HG02623 (cell line): Measurements from ENCODE around the gene DPP6.

Experiments used
- ATAC-seq: cut with Tn5 transposase; IDR thresholded peaks from one replicate; pipeline ENCODE4 v1.9.1; 2021; ENCODE audit warnings: moderate library complexity; ENCODE audit not compliant: unreplicated experiment

Gene DPP6

GRCh38 chr7:154783281-154783909, 731.2 kb downstream of the DPP6 start:
- no peak for ATAC-seq

GRCh38 chr7:154785898-154786297, 733.7 kb downstream of the DPP6 start:
- ATAC-seq, result no peak

- ATAC-seq, result no peak
Observed at GRCh38 chr7:154789404-154789803, 737.2 kb downstream of the DPP6 start.

GRCh38 chr7:154791611-154792010, 739.4 kb downstream of the DPP6 start:
- no peak for ATAC-seq

GRCh38 chr7:154792436-154793055, 740.3 kb downstream of the DPP6 start:
- ATAC-seq, result no peak

GRCh38 chr7:154794147-154794780, 742.1 kb downstream of the DPP6 start:
- ATAC-seq, result no peak

- ATAC-seq, result no peak
Observed at GRCh38 chr7:154795014-154795413, 742.8 kb downstream of the DPP6 start.

GRCh38 chr7:154795437-154795836, 743.2 kb downstream of the DPP6 start:
- no peak for ATAC-seq

- no peak for ATAC-seq
Observed at GRCh38 chr7:154804449-154804848, 752.3 kb downstream of the DPP6 start.

- no peak for ATAC-seq
Observed at GRCh38 chr7:154812027-154812426, 759.8 kb downstream of the DPP6 start.

- ATAC-seq, result no peak
Observed at GRCh38 chr7:154817224-154817896, 765.2 kb downstream of the DPP6 start.

GRCh38 chr7:154827007-154827406, 774.8 kb downstream of the DPP6 start:
- ATAC-seq, result no peak

GRCh38 chr7:154832557-154833138, 780.5 kb downstream of the DPP6 start:
- ATAC-seq, result no peak

- ATAC-seq, result no peak
Observed at GRCh38 chr7:154836021-154836448, 783.8 kb downstream of the DPP6 start.

GRCh38 chr7:154837087-154837486, 784.9 kb downstream of the DPP6 start:
- no peak for ATAC-seq

- peak; percentile 79 for ATAC-seq
Observed at GRCh38 chr7:154837622-154838021, 785.4 kb downstream of the DPP6 start.

- no peak for ATAC-seq
Observed at GRCh38 chr7:154840086-154840485, 787.9 kb downstream of the DPP6 start.

- no peak for ATAC-seq
Observed at GRCh38 chr7:154841731-154842331, 789.6 kb downstream of the DPP6 start.

- ATAC-seq, result no peak
Observed at GRCh38 chr7:154842591-154842990, 790.4 kb downstream of the DPP6 start.

GRCh38 chr7:154843670-154844237, 791.6 kb downstream of the DPP6 start:
- no peak for ATAC-seq

GRCh38 chr7:154844499-154844898, 792.3 kb downstream of the DPP6 start:
- no peak for ATAC-seq
